ENCODE data around the gene ASCC3.
"Not testable (repeated sequence)": the region's sequence is repeated elsewhere in the genome, so short reads cannot be mapped to it uniquely, and the experiment has no call there.

The ASCC3 gene

GRCh38 chr6:100803264-100804045 is 77.7 kb downstream of the ASCC3 start:
- no peak for DNase-seq

GRCh38 chr6:100801036-100801435 is 80.1 kb downstream of the ASCC3 start:
- DNase-seq, result no peak

- DNase-seq, result no peak
These were observed 84.9 kb downstream of the ASCC3 start for GRCh38 chr6:100796049-100796823.

DNA sequence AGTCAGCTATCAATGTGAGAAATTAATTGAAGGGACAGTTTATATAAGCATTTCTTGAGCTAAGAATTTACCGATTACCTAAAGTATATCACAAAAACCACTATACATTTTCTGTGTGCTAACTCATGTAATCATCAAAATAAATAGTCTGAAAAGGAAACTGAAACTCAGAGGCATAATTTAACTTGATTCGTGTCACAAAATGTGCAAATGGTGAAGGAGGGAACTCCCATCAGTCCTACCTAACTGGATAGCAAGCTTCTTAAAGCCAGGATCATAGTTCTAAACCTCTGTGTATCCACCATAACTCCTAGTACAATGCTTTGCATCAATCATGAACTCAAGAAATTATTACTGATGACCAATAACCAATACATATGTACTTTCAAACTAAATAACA is 91.0 kb downstream of the ASCC3 start:
- no peak for DNase-seq

DNA sequence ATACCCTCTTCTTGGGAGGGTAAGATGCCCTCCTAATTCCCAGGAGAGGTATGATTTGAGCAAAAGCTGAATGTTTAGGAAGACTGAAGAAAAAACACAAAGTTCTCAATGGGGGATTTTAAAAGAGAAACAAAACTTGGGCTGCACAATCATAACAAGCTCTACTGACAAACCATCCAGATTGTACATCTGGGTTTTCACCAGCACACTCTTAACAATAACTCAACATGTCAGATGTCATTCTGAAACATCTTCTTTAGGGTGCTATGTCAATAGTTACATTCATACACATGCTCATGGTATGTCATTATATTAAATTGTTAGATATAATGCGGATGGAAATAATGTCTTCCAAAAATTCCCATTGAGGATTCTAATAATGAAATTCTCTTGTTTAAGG is 95.1 kb downstream of the ASCC3 start:
- no peak for DNase-seq

DNA sequence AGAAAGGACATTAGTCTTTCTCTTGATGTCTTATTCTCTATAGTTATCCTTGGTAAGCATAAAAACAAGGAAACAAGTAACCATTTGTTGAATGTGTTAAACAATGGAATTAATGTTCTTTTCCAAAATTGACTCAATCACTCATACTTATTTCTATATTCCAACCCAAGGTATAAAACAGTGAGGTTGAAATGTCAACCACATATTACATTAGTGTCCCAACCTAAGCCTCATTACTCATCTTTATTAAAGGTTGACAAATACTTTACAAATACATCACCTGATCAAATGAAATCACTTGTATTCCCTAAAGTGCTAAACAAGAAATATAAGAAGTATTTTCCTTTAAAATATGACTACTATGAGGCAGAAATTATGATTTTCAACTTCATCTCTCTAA is 100.5 kb downstream of the ASCC3 start:
- DNase-seq, result no peak

- no peak for DNase-seq
These were observed 105.5 kb downstream of the ASCC3 start for GRCh38 chr6:100775667-100776066.

DNA sequence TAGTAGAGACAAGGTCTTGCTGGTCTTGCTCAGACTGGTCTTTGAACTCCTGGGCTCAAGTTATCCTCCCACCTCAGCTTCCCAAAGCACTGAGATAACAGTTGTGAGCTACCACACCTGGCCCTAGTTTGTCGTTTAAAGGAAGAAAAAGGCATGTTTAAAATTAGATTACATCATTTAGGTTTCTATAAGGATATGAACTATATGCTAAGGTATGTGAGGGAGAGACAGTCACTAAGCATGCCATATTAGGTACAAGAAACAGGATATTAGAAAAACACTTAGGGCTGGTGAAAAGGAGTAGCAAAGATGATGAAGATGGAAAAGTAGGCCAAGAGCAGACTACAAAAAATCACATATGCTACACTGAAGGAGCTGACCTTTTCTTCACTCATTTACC is 106.4 kb downstream of the ASCC3 start:
- DNase-seq, result no peak

DNA sequence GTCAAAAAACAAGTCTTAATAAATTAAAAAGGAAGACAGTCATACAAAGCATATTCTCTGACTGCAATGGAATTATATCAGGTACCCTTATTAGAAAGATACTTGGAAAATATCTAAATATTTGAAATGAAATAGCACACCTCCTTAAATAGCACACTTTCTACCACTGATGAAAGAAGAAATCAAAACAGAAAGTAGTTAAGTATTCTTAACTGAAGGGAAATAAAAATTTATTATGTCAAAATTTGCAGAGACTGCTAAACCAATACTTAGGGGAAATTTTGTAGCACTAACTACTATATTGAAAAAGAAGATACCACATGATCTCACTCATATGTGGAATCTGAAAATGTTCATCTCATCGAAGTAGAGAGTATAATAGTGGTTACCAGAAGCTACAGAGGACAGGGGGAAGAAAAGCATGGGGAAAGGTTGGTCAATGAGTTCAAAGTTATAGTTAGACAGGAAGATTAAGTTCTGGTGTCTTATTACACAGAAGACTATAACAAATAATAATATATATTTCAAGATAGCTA is 112.2 kb downstream of the ASCC3 start:
- DNase-seq, result no peak

DNA sequence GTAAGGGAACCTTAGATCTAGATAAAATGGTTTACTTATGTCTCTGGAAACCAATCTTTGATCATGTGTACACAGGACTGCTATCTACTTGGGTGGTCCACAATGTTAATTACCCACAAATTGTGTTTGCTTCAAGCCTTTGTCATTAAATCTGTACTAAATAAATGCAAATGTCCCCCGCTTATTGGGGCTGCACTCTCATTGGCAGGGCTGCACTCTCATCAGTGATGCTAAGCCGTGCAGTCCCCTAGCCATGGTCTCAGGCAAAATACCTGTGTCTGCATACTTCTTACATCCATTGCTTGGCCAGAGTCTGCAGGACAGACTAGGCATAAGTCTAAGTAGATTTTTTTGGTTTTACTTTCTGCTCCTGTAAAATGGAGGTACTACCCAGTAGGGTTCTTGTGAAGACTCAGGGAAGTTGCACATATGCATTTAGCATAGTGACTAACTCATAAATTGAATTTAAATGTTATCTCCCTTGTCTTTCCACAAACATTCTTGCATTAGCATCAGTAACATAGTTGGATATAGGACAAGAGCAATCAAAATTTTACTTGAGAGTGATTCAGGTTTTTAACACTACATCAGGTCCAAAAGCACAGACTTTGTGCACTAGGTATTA is 117.4 kb downstream of the ASCC3 start:
- no peak for DNase-seq

DNA sequence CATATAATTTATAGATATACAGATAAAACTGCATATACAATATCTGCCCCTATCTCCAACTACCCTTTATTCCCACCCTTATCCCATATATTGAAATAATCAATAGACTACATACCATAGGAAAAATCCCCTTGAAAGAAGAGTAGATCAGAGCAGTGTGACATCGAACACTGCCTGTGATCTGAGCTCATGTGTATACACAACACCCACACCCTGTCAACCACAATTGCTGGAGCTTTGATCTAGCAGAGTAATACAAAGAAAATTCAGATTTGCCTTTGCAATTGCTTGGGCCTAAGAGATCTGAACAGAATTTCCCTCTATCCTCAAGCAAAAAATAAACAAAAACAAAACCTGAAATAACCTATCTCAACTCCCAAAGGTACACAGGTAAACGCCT is 119.3 kb downstream of the ASCC3 start:
- DNase-seq, result no peak

DNA sequence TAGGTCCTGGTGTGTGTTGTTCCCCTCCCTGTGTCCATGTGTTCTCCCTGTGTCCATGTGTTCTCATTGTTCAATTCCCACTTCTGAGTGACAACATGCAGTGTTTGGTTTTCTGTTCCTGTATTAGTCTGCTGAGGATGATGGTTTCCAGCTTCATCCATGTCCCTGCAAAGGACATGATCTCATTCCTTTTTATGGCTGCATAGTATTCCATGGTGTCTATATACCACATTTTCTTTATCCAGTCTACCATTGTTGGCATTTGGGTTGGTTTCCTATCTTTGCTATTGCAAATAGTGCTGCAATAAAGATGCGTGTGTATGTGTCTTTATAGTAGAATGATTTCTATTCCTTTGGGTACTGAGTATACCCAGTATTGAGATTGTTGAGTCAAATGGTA is 122.7 kb downstream of the ASCC3 start:
- not testable (repeated sequence) for DNase-seq

- no peak for DNase-seq
These were observed 127.7 kb downstream of the ASCC3 start for GRCh38 chr6:100753421-100753820.

DNA sequence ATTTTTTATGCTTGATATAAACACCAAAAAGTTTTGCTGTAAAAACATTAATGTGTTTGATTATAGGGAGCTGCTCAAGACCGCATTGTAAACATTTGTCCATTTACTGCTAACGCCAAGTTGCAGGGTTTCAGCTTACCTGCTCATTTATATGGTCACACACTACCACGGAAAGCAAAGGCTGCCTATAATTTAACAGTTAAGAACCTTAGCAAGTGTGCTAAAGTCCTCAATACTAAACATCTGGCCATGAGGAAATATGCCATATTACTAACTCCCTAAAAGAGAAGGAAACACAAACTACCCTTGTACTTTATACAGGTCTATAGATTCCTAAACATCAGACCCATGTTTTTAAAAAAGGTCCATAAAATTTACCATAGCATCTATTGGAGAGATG is 129.5 kb downstream of the ASCC3 start:
- no peak for DNase-seq

- no peak for DNase-seq
These were observed 135.6 kb downstream of the ASCC3 start for GRCh38 chr6:100745419-100746041.

DNA sequence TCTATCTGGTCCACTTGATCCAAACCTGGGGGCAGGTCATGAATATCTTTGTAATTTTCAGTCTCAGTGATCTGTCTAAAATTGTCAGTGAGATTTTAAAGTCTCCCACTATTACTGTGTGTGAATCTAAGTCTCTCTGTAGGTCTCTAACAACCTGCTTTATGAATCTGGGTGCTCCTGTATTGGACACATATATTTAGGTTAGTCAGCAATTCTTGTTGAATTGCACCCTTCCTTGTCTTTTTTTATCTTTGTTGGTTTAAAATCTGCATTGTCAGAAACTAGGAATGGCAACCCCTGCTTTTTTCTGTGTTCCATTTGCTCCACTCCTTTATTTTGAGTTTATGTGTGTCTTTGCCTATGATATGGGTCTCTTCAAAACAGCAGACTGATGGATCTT is 140.7 kb downstream of the ASCC3 start:
- DNase-seq, result no peak

- DNase-seq, result not testable (repeated sequence)
These were observed 143.4 kb downstream of the ASCC3 start for GRCh38 chr6:100737720-100738119.

- no peak for DNase-seq
These were observed 149.7 kb downstream of the ASCC3 start for GRCh38 chr6:100731411-100731810.

- DNase-seq, result no peak
These were observed 150.8 kb downstream of the ASCC3 start for GRCh38 chr6:100730001-100730980.

GRCh38 chr6:100726666-100727065 is 154.5 kb downstream of the ASCC3 start:
- DNase-seq, result no peak

GRCh38 chr6:100724696-100725095 is 156.4 kb downstream of the ASCC3 start:
- no peak for DNase-seq

GRCh38 chr6:100724222-100724621 is 156.9 kb downstream of the ASCC3 start:
- DNase-seq, result no peak

Measured in activated effector memory CD4-positive, alpha-beta T cell treated with Interleukin-2 at 50 U/mL for 16 hours (primary cell).